LNCAP (cell line): Measurements from ENCODE around the gene TMPRSS9.

Source experiments
- TF ChIP-seq, protein P1 (sequence below): fragments of 450-650 bp; IDR thresholded peaks from 2 replicates; pipeline ENCODE4 v1.5.1; 2017; ENCODE audit warnings: mild to moderate bottlenecking

TMPRSS9 gene

DNA sequence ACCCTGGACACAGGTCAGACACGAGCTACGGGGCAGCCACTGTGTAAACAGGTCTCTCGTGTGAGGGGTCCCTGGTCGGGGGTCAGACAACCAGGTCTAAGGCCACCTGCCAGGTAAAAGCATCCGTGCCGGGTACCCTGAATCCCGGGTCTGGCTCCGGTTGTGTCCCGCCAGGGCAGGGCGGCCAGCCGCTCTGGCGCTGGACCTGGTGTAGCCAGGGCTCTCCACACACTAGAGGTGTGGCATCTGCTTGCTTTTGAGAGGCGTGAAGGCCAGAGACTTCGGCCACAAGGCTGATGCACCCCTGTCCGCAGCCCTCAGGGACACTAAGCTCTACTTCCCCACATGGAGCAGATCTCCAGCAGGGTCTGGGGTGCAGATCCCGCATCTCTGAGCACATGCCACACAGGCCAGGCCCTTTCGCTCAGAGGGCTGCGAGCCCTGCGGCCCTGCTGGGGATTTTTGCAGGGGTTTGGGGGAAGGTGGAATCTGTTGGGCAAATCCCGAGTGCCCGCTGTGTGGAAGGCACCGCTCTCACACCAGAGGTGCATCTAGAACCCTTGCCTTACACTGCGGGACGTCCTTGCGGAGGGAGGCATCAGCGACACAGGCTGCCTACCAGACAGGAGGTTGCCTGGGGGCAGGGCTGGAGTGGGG lies 81.2 kb downstream of the TMPRSS9 start:
- TF ChIP-seq, protein P1, sequence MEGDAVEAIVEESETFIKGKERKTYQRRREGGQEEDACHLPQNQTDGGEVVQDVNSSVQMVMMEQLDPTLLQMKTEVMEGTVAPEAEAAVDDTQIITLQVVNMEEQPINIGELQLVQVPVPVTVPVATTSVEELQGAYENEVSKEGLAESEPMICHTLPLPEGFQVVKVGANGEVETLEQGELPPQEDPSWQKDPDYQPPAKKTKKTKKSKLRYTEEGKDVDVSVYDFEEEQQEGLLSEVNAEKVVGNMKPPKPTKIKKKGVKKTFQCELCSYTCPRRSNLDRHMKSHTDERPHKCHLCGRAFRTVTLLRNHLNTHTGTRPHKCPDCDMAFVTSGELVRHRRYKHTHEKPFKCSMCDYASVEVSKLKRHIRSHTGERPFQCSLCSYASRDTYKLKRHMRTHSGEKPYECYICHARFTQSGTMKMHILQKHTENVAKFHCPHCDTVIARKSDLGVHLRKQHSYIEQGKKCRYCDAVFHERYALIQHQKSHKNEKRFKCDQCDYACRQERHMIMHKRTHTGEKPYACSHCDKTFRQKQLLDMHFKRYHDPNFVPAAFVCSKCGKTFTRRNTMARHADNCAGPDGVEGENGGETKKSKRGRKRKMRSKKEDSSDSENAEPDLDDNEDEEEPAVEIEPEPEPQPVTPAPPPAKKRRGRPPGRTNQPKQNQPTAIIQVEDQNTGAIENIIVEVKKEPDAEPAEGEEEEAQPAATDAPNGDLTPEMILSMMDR = no peak

DNA sequence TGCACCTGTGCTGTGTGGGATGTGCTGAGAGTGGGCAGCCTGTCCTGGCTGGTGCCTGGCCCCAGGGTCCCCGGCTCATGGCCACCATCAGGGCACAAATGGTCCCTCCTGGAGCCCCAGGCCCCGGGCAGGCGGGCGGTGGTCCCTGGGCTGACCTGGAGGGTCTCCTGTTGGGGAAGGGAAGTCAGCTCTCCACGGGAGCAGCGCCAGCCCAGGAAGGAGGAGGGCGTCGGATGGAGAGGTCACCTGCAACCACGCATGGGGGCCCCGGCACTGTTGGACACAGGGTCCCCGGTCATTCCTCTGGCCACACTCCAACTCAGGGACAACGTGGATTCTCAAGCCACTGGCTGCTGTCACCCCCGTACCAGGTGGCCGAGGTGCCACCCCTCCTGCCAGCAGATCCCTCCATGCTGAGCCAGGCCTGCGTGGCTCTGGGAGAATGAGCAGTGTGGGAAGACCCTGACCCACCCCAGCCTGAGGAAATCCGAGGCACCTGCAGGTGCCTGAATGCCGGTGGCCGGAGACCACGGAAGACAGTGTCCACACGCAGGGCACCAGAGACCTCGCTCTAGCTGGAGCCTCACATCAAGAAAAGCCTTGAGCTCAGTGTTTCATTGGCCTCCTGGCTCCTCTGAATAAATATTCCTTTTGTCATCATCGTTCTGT lies 83.2 kb downstream of the TMPRSS9 start:
- TF ChIP-seq, protein P1 = no peak

DNA sequence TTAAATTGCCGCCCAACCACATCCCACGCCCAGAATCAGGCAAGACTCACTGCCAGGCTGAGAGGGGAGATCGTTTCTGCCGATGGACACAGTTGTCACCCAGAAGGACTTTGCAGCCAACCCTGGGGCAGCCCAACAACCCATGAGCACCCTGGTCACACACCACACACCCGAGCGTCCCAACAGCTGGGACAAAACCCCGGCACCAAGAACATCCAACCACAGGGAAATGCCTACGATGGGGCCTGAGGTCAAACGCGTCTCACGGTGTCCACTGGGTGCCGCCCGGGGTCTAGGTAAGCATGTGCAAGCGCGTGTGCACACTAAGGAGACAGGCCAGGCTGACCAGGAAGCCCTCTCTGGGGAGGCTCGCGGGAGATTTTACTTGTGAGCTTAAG lies 83.7 kb downstream of the TMPRSS9 start:
- TF ChIP-seq, protein P1 = no peak

- TF ChIP-seq, protein P1 = no peak
Measured at GRCh38 chr19:2444251-2445002, 84.4 kb downstream of the TMPRSS9 start.

- TF ChIP-seq, protein P1 = no peak
Measured at GRCh38 chr19:2446381-2446780, 86.3 kb downstream of the TMPRSS9 start.

DNA sequence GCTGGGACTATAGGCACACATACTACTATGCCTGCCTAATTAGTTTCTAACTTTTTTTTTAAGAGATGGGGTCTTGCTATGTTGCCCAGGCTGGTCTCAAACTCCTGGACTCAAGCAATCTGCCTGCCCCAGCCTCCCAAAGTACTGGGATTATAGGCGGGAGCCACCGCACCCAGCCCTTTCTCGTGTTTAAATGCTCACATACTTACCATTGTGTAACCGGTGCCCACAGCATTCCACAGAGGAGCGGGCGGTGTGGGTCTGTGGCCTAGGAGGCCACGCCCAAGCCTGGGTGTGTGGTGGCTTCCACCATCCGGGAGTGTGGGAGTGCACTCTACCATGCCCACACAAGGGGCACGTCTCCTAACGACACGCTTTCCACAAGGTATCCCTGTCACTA lies 89.0 kb downstream of the TMPRSS9 start:
- TF ChIP-seq, protein P1 = no peak

GRCh38 chr19:2451138-2451537 lies 91.1 kb downstream of the TMPRSS9 start:
- TF ChIP-seq, protein P1 = no peak
